ENCODE results near the gene NKD1.

GRCh38 chr16:50602126-50602525, 53.9 kb downstream of the NKD1 start:
- TF ChIP-seq, protein P1, sequence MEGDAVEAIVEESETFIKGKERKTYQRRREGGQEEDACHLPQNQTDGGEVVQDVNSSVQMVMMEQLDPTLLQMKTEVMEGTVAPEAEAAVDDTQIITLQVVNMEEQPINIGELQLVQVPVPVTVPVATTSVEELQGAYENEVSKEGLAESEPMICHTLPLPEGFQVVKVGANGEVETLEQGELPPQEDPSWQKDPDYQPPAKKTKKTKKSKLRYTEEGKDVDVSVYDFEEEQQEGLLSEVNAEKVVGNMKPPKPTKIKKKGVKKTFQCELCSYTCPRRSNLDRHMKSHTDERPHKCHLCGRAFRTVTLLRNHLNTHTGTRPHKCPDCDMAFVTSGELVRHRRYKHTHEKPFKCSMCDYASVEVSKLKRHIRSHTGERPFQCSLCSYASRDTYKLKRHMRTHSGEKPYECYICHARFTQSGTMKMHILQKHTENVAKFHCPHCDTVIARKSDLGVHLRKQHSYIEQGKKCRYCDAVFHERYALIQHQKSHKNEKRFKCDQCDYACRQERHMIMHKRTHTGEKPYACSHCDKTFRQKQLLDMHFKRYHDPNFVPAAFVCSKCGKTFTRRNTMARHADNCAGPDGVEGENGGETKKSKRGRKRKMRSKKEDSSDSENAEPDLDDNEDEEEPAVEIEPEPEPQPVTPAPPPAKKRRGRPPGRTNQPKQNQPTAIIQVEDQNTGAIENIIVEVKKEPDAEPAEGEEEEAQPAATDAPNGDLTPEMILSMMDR (IDR thresholded peaks at IDR 0.05), result no peak
- no peak for TF ChIP-seq POLR2A (IDR thresholded peaks at IDR 0.05)

Data from sigmoid colon (tissue), 3 donors.